ENCODE measurements around the gene WWOX.

WWOX gene

DNA sequence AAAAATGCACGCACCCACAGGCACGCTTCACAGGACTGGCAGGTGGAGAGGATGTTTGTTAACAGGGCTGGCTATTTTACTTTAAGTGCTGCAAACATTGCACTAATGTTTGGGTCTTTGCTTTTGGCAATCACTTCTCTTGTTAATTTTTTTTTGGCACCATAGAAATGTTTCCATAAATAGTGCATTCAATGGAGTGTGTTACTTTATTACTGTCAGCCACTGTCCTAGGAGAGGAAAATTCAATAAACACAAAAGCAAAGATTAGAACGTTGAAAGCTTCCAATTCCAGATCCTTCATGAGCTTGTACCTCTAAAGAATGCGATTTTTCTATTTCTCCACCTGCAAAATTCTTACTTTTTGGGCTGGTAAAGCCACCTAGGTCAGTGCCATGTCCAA lies 743.5 kb downstream of the WWOX start:
- no peak overlapping the region for H3K4me3 ChIP-seq (replicated peaks in 1 of 2; ENCODE audit: low read depth in 2 of 2, low read length in 2 of 2)
- no peak for DNase-seq (ENCODE audit: low read depth in 2 of 2)
- TF ChIP-seq, protein P1, sequence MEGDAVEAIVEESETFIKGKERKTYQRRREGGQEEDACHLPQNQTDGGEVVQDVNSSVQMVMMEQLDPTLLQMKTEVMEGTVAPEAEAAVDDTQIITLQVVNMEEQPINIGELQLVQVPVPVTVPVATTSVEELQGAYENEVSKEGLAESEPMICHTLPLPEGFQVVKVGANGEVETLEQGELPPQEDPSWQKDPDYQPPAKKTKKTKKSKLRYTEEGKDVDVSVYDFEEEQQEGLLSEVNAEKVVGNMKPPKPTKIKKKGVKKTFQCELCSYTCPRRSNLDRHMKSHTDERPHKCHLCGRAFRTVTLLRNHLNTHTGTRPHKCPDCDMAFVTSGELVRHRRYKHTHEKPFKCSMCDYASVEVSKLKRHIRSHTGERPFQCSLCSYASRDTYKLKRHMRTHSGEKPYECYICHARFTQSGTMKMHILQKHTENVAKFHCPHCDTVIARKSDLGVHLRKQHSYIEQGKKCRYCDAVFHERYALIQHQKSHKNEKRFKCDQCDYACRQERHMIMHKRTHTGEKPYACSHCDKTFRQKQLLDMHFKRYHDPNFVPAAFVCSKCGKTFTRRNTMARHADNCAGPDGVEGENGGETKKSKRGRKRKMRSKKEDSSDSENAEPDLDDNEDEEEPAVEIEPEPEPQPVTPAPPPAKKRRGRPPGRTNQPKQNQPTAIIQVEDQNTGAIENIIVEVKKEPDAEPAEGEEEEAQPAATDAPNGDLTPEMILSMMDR (IDR thresholded peaks at IDR 0.05; ENCODE audit: low read depth, low read length), result no peak

DNA sequence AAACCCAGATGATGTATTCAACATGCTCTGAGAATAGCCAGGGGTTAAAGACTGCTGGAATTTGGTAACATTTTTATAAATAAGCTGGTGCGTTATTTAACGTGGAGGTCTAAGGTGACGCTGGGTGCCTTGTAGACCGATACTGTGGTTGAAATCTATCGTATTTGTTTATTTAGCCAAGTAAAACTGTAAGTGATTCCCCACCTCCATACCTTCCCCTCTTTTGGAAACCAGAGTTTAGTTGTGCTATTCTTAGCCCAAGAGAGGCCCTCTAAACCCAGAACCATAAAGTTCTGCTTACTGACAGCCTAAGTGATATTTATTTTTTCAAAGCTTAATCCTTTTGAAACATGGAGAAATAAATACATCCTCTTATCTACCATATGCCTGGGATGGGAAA lies 744.5 kb downstream of the WWOX start:
- DNase-seq (ENCODE audit: low read depth in 2 of 2), result no peak
- H3K4me3 ChIP-seq (replicated peaks in 1 of 2; ENCODE audit: low read depth in 2 of 2, low read length in 2 of 2), result no peak overlapping the region
- TF ChIP-seq, protein P1 (IDR thresholded peaks at IDR 0.05; ENCODE audit: low read depth, low read length), result no peak

DNA sequence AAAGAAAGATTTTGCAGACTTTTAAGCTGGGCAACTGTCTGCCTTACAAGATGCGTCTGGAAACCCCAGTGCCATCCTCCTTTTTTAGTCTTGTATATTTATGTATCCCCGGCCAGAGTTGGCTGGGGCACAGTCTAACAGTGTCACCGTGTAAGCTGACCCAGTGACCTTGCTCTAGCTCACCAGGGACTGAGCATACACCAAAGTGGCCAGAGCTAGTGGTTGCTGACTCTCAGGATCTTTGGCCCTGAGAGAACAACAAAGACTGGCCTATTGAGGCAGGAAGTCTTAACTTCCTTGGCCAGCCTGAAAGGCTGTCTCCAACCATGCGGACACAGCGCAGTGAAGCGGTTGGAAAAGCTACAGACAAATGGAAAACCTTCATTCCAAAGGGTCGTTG lies 745.2 kb downstream of the WWOX start:
- TF ChIP-seq, protein P1 (IDR thresholded peaks at IDR 0.05; ENCODE audit: low read depth, low read length), result no peak
- DNase-seq (ENCODE audit: low read depth in 2 of 2), result no peak
- no peak overlapping the region for H3K4me3 ChIP-seq (replicated peaks in 1 of 2; ENCODE audit: low read depth in 2 of 2, low read length in 2 of 2)

DNA sequence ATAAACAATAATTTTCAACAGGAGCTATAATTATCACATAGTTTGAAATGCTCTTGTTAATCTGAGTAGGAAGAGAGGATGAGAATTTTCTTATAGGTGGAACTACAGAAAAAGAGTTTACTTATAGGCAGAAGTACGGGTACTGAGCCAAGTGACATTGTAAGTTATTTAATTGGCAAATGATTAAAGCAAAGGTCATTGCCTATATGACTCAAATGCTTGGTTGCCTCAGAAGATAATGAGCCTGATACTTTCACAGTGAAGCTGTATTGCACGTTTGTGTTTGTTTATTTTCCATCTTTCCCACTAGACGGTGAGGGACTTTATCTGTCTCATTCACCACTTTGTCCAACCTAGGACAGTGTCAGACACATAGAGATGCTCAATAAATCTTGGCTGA lies 751.8 kb downstream of the WWOX start:
- TF ChIP-seq, protein P1 (IDR thresholded peaks at IDR 0.05; ENCODE audit: low read depth, low read length), result no peak
- no peak overlapping the region for H3K4me3 ChIP-seq (replicated peaks in 1 of 2; ENCODE audit: low read depth in 2 of 2, low read length in 2 of 2)
- no peak for DNase-seq (ENCODE audit: low read depth in 2 of 2)

DNA sequence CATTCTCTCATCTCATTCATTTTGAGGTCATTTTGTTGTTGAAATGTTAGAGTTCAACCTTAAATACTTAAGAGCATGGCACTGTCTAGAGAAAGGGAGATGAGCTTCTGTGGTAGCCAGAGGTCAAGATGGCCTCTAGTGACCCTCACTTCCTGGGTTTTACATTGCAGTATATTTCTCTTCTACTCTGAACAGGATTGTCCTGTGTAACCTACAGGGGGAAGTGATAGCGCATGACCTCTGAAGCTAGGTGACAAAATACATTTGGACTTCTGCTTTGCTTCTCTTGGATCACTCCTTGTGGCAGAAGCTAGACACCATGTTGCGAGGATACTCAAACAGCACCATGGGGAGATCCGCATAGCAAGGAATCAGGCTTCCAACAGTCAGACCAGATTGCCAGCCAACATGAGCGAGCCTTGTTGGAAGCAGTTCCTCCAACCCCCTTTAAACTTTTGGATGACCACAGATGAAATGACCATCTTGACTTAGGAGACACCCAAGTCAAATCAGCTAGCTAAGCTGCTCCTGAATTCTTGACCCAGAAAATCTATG lies 752.7 kb downstream of the WWOX start:
- TF ChIP-seq, protein P1 (IDR thresholded peaks at IDR 0.05; ENCODE audit: low read depth, low read length), result no peak
- no peak overlapping the region for H3K4me3 ChIP-seq (replicated peaks in 1 of 2; ENCODE audit: low read depth in 2 of 2, low read length in 2 of 2)
- DNase-seq (ENCODE audit: low read depth in 2 of 2), result no peak

DNA sequence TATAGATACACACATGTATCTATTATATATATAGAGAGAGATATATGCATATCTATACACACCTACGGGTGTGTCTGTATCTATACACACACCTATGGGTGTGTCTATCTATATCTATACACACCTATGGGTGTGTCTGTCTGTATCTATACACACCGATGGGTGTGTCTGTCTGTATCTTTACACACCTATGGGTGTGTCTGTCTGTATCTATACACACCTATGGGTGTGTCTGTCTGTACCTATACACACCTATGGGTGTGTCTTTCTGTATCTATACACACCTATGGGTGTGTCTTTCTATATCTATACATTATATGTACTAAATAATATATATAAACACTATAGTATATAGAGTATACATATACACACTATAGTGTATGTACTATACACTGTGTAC lies 762.6 kb downstream of the WWOX start:
- H3K4me3 ChIP-seq (replicated peaks in 1 of 2; ENCODE audit: low read depth in 2 of 2, low read length in 2 of 2), result no peak overlapping the region
- TF ChIP-seq, protein P1 (IDR thresholded peaks at IDR 0.05; ENCODE audit: low read depth, low read length), result no peak
- no peak for DNase-seq (ENCODE audit: low read depth in 2 of 2)

DNA sequence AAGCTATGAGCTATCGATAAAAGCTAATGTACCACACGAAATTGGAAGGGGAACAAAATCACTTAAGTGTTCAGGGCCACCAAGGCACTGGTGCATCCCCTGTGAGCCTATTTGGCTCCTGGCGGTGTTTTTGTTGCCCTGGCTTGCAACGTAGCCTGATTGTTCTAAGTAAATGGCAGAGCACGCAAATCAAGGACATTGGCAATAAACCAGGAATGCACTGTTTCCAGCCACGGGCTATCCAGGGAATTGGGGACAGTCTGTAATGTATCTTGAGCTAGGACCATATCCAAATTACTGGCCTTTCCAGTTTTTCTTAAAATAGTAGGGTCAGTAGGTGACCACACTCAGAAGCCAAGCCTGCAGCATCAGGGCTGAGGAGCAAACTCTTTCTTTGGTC lies 767.1 kb downstream of the WWOX start:
- TF ChIP-seq, protein P1 (IDR thresholded peaks at IDR 0.05; ENCODE audit: low read depth, low read length), result no peak
- DNase-seq (ENCODE audit: low read depth in 2 of 2), result no peak
- no peak overlapping the region for H3K4me3 ChIP-seq (replicated peaks in 1 of 2; ENCODE audit: low read depth in 2 of 2, low read length in 2 of 2)
